ENCODE data around the gene RPS15. TPM values are rescaled to one million over a fixed set of nuclear protein-coding genes. Genes with fewer than 3 reads are reported as not detected.

Gene RPS15
- total and polyA plus RNA-seq, 2 of the 13 experiments (the other 11 are each of a cell fraction or from before 2014, with no cell fraction given), result 695 to 1,411 TPM

DNA sequence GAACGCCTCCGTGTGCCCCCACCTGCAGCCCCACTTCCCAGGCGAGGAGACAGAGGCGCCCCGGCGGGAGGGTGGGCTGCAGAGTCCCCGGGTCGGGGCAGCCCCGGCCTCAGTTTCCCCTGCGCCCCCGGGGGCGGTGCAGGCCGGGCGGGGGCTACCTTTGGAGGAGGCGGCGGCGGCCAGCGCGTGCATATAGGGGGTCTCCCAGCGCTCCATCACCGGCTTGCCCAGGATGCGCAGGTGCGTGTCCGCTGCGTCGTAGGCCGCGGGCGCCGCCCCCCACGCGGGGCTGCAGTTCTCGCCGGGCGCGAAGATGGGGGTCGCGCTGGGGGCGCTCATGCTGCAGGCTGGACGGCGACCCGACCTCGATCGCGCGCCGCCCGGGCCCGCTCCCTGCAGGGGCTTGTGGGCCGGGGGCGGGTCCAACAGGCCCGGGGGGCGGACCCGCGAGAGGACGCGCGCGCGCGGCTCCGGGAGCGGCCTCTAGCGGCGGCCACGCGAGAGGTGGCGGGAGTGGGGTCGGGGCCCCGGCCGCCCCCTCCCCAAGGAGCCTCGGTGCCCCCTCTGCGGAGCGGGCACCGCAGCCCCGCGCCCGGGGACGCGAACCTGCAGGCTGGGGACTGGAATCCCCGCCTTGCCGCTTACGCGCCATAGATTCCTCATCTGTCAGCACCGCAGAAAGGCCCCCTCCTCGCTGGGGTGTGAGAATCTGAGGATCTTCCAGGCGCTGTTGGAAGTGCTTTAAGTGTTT, 36.9 kb upstream of the RPS15 start, which contains the start of gene GAMT (continued):
- TF ChIP-seq, protein P1, sequence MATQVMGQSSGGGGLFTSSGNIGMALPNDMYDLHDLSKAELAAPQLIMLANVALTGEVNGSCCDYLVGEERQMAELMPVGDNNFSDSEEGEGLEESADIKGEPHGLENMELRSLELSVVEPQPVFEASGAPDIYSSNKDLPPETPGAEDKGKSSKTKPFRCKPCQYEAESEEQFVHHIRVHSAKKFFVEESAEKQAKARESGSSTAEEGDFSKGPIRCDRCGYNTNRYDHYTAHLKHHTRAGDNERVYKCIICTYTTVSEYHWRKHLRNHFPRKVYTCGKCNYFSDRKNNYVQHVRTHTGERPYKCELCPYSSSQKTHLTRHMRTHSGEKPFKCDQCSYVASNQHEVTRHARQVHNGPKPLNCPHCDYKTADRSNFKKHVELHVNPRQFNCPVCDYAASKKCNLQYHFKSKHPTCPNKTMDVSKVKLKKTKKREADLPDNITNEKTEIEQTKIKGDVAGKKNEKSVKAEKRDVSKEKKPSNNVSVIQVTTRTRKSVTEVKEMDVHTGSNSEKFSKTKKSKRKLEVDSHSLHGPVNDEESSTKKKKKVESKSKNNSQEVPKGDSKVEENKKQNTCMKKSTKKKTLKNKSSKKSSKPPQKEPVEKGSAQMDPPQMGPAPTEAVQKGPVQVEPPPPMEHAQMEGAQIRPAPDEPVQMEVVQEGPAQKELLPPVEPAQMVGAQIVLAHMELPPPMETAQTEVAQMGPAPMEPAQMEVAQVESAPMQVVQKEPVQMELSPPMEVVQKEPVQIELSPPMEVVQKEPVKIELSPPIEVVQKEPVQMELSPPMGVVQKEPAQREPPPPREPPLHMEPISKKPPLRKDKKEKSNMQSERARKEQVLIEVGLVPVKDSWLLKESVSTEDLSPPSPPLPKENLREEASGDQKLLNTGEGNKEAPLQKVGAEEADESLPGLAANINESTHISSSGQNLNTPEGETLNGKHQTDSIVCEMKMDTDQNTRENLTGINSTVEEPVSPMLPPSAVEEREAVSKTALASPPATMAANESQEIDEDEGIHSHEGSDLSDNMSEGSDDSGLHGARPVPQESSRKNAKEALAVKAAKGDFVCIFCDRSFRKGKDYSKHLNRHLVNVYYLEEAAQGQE (IDR thresholded peaks at IDR 0.05; ENCODE audit: borderline replicate concordance in 1 of 2, low read depth in 1 of 2, low read length in 2 of 2), result no peak
- TF ChIP-seq, protein P2, sequence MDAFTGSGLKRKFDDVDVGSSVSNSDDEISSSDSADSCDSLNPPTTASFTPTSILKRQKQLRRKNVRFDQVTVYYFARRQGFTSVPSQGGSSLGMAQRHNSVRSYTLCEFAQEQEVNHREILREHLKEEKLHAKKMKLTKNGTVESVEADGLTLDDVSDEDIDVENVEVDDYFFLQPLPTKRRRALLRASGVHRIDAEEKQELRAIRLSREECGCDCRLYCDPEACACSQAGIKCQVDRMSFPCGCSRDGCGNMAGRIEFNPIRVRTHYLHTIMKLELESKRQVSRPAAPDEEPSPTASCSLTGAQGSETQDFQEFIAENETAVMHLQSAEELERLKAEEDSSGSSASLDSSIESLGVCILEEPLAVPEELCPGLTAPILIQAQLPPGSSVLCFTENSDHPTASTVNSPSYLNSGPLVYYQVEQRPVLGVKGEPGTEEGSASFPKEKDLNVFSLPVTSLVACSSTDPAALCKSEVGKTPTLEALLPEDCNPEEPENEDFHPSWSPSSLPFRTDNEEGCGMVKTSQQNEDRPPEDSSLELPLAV (CRISPR knock-in tag; conservative IDR thresholded peaks at IDR 0.05; ENCODE audit: low read depth), result no peak
- TF ChIP-seq, protein P3, sequence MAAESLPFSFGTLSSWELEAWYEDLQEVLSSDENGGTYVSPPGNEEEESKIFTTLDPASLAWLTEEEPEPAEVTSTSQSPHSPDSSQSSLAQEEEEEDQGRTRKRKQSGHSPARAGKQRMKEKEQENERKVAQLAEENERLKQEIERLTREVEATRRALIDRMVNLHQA (CRISPR knock-in tag; IDR thresholded peaks at IDR 0.05), result no peak
- TF ChIP-seq PHF8 (CRISPR knock-in tag; IDR thresholded peaks at IDR 0.05), result no peak; the same call in none of the 2 replicates
- TF ChIP-seq, protein P4, sequence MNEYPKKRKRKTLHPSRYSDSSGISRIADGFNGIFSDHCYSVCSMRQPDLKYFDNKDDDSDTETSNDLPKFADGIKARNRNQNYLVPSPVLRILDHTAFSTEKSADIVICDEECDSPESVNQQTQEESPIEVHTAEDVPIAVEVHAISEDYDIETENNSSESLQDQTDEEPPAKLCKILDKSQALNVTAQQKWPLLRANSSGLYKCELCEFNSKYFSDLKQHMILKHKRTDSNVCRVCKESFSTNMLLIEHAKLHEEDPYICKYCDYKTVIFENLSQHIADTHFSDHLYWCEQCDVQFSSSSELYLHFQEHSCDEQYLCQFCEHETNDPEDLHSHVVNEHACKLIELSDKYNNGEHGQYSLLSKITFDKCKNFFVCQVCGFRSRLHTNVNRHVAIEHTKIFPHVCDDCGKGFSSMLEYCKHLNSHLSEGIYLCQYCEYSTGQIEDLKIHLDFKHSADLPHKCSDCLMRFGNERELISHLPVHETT (CRISPR knock-in tag; conservative IDR thresholded peaks at IDR 0.05), result no peak
- no peak for TF ChIP-seq PRMT3 (CRISPR knock-in tag; IDR thresholded peaks at IDR 0.05; ENCODE audit: borderline replicate concordance, low read depth)
- TF ChIP-seq ARNT (IDR thresholded peaks at IDR 0.05), result no peak
- no peak for TF ChIP-seq ZNF75D (CRISPR knock-in tag; IDR thresholded peaks at IDR 0.05; ENCODE audit: borderline replicate concordance)
- TF ChIP-seq, protein P5, sequence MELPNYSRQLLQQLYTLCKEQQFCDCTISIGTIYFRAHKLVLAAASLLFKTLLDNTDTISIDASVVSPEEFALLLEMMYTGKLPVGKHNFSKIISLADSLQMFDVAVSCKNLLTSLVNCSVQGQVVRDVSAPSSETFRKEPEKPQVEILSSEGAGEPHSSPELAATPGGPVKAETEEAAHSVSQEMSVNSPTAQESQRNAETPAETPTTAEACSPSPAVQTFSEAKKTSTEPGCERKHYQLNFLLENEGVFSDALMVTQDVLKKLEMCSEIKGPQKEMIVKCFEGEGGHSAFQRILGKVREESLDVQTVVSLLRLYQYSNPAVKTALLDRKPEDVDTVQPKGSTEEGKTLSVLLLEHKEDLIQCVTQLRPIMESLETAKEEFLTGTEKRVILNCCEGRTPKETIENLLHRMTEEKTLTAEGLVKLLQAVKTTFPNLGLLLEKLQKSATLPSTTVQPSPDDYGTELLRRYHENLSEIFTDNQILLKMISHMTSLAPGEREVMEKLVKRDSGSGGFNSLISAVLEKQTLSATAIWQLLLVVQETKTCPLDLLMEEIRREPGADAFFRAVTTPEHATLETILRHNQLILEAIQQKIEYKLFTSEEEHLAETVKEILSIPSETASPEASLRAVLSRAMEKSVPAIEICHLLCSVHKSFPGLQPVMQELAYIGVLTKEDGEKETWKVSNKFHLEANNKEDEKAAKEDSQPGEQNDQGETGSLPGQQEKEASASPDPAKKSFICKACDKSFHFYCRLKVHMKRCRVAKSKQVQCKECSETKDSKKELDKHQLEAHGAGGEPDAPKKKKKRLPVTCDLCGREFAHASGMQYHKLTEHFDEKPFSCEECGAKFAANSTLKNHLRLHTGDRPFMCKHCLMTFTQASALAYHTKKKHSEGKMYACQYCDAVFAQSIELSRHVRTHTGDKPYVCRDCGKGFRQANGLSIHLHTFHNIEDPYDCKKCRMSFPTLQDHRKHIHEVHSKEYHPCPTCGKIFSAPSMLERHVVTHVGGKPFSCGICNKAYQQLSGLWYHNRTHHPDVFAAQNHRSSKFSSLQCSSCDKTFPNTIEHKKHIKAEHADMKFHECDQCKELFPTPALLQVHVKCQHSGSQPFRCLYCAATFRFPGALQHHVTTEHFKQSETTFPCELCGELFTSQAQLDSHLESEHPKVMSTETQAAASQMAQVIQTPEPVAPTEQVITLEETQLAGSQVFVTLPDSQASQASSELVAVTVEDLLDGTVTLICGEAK (IDR thresholded peaks at IDR 0.05), result no peak
- TF ChIP-seq, protein P5 (CRISPR knock-in tag; IDR thresholded peaks at IDR 0.05), result no peak
- no peak for TF ChIP-seq SCMH1 (CRISPR knock-in tag; IDR thresholded peaks at IDR 0.05; ENCODE audit: borderline replicate concordance)
- TF ChIP-seq ZNF768 (CRISPR knock-in tag; IDR thresholded peaks at IDR 0.05), result no peak
- TF ChIP-seq ZNF678 (CRISPR knock-in tag; IDR thresholded peaks at IDR 0.05), result no peak
